Sigmoid colon (tissue), 4 donors: ENCODE measurements around the gene CA6.

ENCODE experiments used
- CTCF ChIP-seq, 4 experiments: fragments of 450-650 bp in 3 of 4; fragments of 200-600 bp in 1 of 4; IDR thresholded peaks; one replicate each; pipeline ENCODE4 v1.5.1; 2016 to 2019; ENCODE audit warnings: antibody characterized with exemption in 4 of 4, mild to moderate bottlenecking in 3 of 4, moderate library complexity in 2 of 4
- POLR2A ChIP-seq, 2 donors: fragments of 450-650 bp; IDR thresholded peaks; one replicate each; pipeline ENCODE4 v1.6.1; 2016; ENCODE audit warnings: antibody characterized with exemption in 2 of 2, mild to moderate bottlenecking in 2 of 2, moderate library complexity in 2 of 2
- POLR2AphosphoS5 ChIP-seq, 4 donors: sonication (generic); formaldehyde crosslinking; IDR thresholded peaks; one replicate each; pipeline ENCODE4 v1.6.1; 2017; ENCODE audit warnings: antibody characterized with exemption in 4 of 4

GRCh38 chr1:8925960-8926359, 19.7 kb upstream of the CA6 start:
- TF ChIP-seq POLR2AphosphoS5 (IDR thresholded peaks at IDR 0.05): no peak
- TF ChIP-seq CTCF (IDR thresholded peaks at IDR 0.05): no peak
- no peak for TF ChIP-seq POLR2A (IDR thresholded peaks at IDR 0.05)
